HepG2 (cell line): Measurements from ENCODE around the gene ARHGEF1. TPM values are rescaled to one million over a fixed set of nuclear protein-coding genes. Genes with fewer than 3 reads are reported as not detected.

Experiments
- ATM ChIP-seq: fragments of 450-650 bp; IDR thresholded peaks from 2 replicates; pipeline ENCODE4 v1.7.1; 2017; ENCODE audit warnings: mild to moderate bottlenecking, borderline replicate concordance
- CC2D1A ChIP-seq: sonication (generic); formaldehyde crosslinking; IDR thresholded peaks from 2 replicates; pipeline ENCODE4 v1.8.1; 2023; ENCODE audit warnings: mild to moderate bottlenecking, missing genetic modification reagents
- CENPBD1 ChIP-seq: sonication (generic); formaldehyde crosslinking; IDR thresholded peaks from 2 replicates; pipeline ENCODE4 v1.8.0; 2022; ENCODE audit warnings: missing genetic modification reagents, low read depth, mild to moderate bottlenecking, borderline replicate concordance
- DNMT3B ChIP-seq: conservative IDR thresholded peaks from 2 replicates; pipeline ENCODE4 v1.6.1; 2016; ENCODE audit warnings: missing biosample characterization, control low read depth
- EHMT2 ChIP-seq: fragments of 200-600 bp; sonication (generic); IDR thresholded peaks from 2 replicates; pipeline ENCODE4 v1.7.0; 2017; ENCODE audit warnings: antibody characterized with exemption, low read depth, low read length, borderline replicate concordance
- FOXK2 ChIP-seq: fragments of 450-650 bp; IDR thresholded peaks from 2 replicates; pipeline ENCODE4 v1.6.1; 2016
- HNRNPL ChIP-seq: fragments of 200-400 bp; formaldehyde crosslinking; IDR thresholded peaks from 2 replicates; pipeline ENCODE4 v1.6.1; 2017; ENCODE audit warnings: mild to moderate bottlenecking, low read depth, low read length
- ISL2 ChIP-seq: sonication (generic); formaldehyde crosslinking; IDR thresholded peaks from 2 replicates; pipeline ENCODE4 v1.5.0; 2020; ENCODE audit warnings: missing genetic modification reagents
- MEF2D ChIP-seq: sonication (generic); formaldehyde crosslinking; IDR thresholded peaks from 2 replicates; pipeline ENCODE4 v1.5.1; 2020; ENCODE audit warnings: mild to moderate bottlenecking, missing genetic modification reagents
- NR2F6 ChIP-seq, 2 experiments: IDR thresholded peaks; 2 replicates each; pipeline ENCODE4 v1.6.1; 2016; ENCODE audit warnings: antibody characterized with exemption in 1 of 2, mild to moderate bottlenecking in 1 of 2
- RFX3 ChIP-seq: IDR thresholded peaks from 2 replicates; pipeline ENCODE4 v1.6.1; 2016; ENCODE audit warnings: missing biosample characterization, missing genetic modification reagents
- U2AF2 ChIP-seq: fragments of 200-400 bp; formaldehyde crosslinking; IDR thresholded peaks from 2 replicates; pipeline ENCODE4 v1.6.1; 2017; ENCODE audit warnings: low read depth, mild to moderate bottlenecking, low read length
- UBTF ChIP-seq: sonication (generic); formaldehyde crosslinking; IDR thresholded peaks from 2 replicates; pipeline ENCODE4 v1.4.0; 2020; ENCODE audit warnings: mild to moderate bottlenecking, missing genetic modification reagents
- ZBTB33 ChIP-seq: sonication (generic); formaldehyde crosslinking; IDR thresholded peaks from 2 replicates; pipeline ENCODE4 v1.4.0; 2020; ENCODE audit warnings: missing genetic modification reagents
- ZFP41 ChIP-seq: sonication (generic); formaldehyde crosslinking; IDR thresholded peaks from 2 replicates; pipeline ENCODE4 v1.4.0; 2020; ENCODE audit warnings: mild to moderate bottlenecking, missing genetic modification reagents, borderline replicate concordance
- ZFX ChIP-seq: sonication (generic); formaldehyde crosslinking; IDR thresholded peaks from 2 replicates; pipeline ENCODE4 v1.4.0; 2020; ENCODE audit warnings: mild to moderate bottlenecking, low read depth, missing genetic modification reagents, moderate library complexity
- ZIK1 ChIP-seq: sonication (generic); formaldehyde crosslinking; IDR thresholded peaks from 2 replicates; pipeline ENCODE4 v1.5.0; 2020; ENCODE audit warnings: mild to moderate bottlenecking, low read depth, missing genetic modification reagents, borderline replicate concordance
- ZNF281 ChIP-seq: sonication (generic); formaldehyde crosslinking; IDR thresholded peaks from 2 replicates; pipeline ENCODE4 v1.4.0; 2020; ENCODE audit warnings: missing genetic modification reagents, borderline replicate concordance
- ZNF333 ChIP-seq: sonication (generic); formaldehyde crosslinking; IDR thresholded peaks from 2 replicates; pipeline ENCODE4 v1.4.0; 2020; ENCODE audit warnings: mild to moderate bottlenecking, missing genetic modification reagents, borderline replicate concordance
- ZNF556 ChIP-seq: sonication (generic); formaldehyde crosslinking; IDR thresholded peaks from 2 replicates; pipeline ENCODE4 v1.4.0; 2020; ENCODE audit warnings: mild to moderate bottlenecking, missing genetic modification reagents, borderline replicate concordance
- ZNF614 ChIP-seq: IDR thresholded peaks from 2 replicates; pipeline ENCODE4 v1.6.1; 2018; ENCODE audit warnings: missing biosample characterization, missing genetic modification reagents, inconsistent platforms, borderline replicate concordance
- ZNF652 ChIP-seq: IDR thresholded peaks from 2 replicates; pipeline ENCODE4 v1.6.1; 2016; ENCODE audit warnings: low read depth, borderline replicate concordance
- polyA plus RNA-seq, 8 experiments: library from polyadenylated mRNA; depleted of rRNA in 3 of 8; stranded (reverse) in 7 of 8; unstranded in 1 of 8; fragments of >200 nt; fragmentation: Illumina TruSeq in 4 of 8; extraction: Trizol in 4 of 8; gene quantifications; 2 replicates each; pipeline versions ENCODE4 v1.2.1 to v1.2.3, GENCODE V29; 2011 to 2016; ENCODE audit warnings: low read depth in 4 of 8, missing spikeins in 1 of 8, mixed read lengths in 1 of 8; ENCODE audit not compliant: insufficient read depth in 1 of 8
- total RNA-seq, 5 experiments: library from RNA; depleted of rRNA; stranded (reverse); fragments of >200 nt; fragmentation: Illumina TruSeq; extraction: Trizol; gene quantifications; 2 replicates each; pipeline ENCODE4 v1.2.3, GENCODE V29; 2016; ENCODE audit warnings: low read depth in 1 of 5

The ARHGEF1 gene
- total and polyA plus RNA-seq, 2 of the 13 experiments (the other 11 are each of a cell fraction or from before 2014, with no cell fraction given), result 33.7 to 34.7 TPM

GRCh38 chr19:41859618-41860418, 23.2 kb upstream of the ARHGEF1 start, which contains the start of gene RPS19 (continued):
- 0 out of 2 replicates have a peak, but pooled peaks have one; percentile 5 for TF ChIP-seq ZNF652 (CRISPR knock-in tag)
- TF ChIP-seq ZNF333 (CRISPR knock-in tag), result peak; percentile 63; the same call in 1 of the 2 replicates
- 0 out of 2 replicates have a peak, but pooled peaks have one; percentile 6 for TF ChIP-seq RFX3 (CRISPR knock-in tag)
- no peak for TF ChIP-seq DNMT3B
- peak; percentile 53 for TF ChIP-seq UBTF (CRISPR knock-in tag)
- no peak for TF ChIP-seq ZIK1 (CRISPR knock-in tag)
- TF ChIP-seq ZNF556 (CRISPR knock-in tag), result peak; percentile 59; the same call in 1 of the 2 replicates
- TF ChIP-seq ZNF281 (CRISPR knock-in tag), result peak; percentile 91
- TF ChIP-seq CENPBD1 (CRISPR knock-in tag), result no peak
- TF ChIP-seq FOXK2, result no peak
- peak; percentile 29; the same call in 1 of the 2 replicates for TF ChIP-seq ISL2 (CRISPR knock-in tag)
- peak; percentile 94 for TF ChIP-seq ZFX
- TF ChIP-seq NR2F6 (IDR thresholded peaks at IDR 0.05), result peak; percentile 18; the same call in 1 of the 2 replicates
- TF ChIP-seq NR2F6 (CRISPR knock-in tag; IDR thresholded peaks at IDR 0.05), result peak; percentile 37
- TF ChIP-seq EHMT2, result no peak
- TF ChIP-seq ZNF614, result no peak
- TF ChIP-seq HNRNPL, result no peak
- peak; percentile 75; the same call in 1 of the 2 replicates for TF ChIP-seq MEF2D (CRISPR knock-in tag)
- 0 out of 2 replicates have a peak, but pooled peaks have one; percentile 48 for TF ChIP-seq ZBTB33 (CRISPR knock-in tag)
- no peak for TF ChIP-seq ATM
- no peak for TF ChIP-seq CC2D1A (CRISPR knock-in tag)
- 0 out of 2 replicates have a peak, but pooled peaks have one; percentile 25 for TF ChIP-seq U2AF2
- TF ChIP-seq ZFP41, result no peak
